Right renal cortex interstitium (tissue), 3 donors: ENCODE data around the gene NOL3. TPM values are rescaled to one million over a fixed set of nuclear protein-coding genes. Genes with fewer than 3 reads are reported as not detected.

ENCODE experiments used
- DNase-seq, 3 donors: peaks; one replicate each; pipeline ENCODE4 v3.0.0-alpha.2; 2013; ENCODE audit warnings: low read depth in 3 of 3, low spot score in 2 of 3
- polyA plus RNA-seq, 3 donors: library from polyadenylated mRNA; unstranded; fragments of 120-200 nt; gene quantifications; one replicate each; pipeline ENCODE4 v1.2.1, GENCODE V29; 2013; ENCODE audit not compliant: insufficient read length in 3 of 3

Gene NOL3
- polyA plus RNA-seq, 3 donors = 3.9 to 4.3 (median 4.2) TPM

DNA sequence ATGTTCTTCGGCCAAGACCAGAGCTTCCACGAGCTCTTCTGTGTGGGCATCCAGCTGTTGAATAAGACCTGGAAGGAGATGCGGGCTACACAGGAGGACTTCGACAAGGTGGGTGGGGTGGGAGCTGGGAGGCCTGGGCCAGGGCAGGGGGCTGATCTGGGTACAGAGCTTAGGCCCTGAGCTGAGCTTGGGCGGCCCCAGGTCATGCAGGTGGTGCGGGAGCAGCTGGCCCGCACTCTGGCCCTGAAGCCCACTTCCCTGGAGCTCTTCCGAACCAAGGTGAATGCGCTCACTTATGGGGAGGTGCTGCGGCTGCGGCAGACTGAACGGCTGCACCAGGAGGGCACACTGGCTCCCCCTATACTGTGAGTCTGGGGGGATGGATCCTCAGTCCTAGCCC lies 32.1 kb downstream of the NOL3 start:
- no peak for DNase-seq

- no peak for DNase-seq
Observed at GRCh38 chr16:67202956-67203493, 32.7 kb downstream of the NOL3 start.

DNA sequence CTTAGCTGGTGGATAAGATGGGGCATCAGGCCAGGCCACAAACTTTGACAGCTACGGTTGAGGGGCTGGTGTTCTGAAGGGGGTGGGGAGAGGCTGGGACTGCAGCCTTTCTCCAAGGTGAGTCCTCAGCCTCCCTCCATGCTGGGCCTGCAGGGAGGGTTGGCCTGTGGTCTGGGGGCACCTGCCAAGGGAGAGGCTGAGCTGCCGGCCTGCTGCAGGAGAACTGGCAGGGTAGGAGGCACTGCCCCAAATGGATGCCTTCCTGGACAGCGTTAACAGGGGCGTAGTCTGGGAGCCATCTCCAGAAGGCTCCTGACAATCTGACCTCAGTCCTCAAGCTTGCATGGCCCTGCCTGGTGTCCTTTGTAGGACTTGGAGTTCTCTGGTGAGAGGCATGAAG lies 33.7 kb downstream of the NOL3 start:
- no peak for DNase-seq

- DNase-seq = no peak
Observed at GRCh38 chr16:67206129-67206837, 35.9 kb downstream of the NOL3 start.

GRCh38 chr16:67206838-67207248 lies 36.5 kb downstream of the NOL3 start:
- no peak for DNase-seq

GRCh38 chr16:67207249-67208091 lies 37.1 kb downstream of the NOL3 start:
- DNase-seq = no peak

GRCh38 chr16:67208154-67208896 lies 38.0 kb downstream of the NOL3 start:
- no peak for DNase-seq

- no peak for DNase-seq
Observed at GRCh38 chr16:67209565-67209964, 39.2 kb downstream of the NOL3 start.

DNA sequence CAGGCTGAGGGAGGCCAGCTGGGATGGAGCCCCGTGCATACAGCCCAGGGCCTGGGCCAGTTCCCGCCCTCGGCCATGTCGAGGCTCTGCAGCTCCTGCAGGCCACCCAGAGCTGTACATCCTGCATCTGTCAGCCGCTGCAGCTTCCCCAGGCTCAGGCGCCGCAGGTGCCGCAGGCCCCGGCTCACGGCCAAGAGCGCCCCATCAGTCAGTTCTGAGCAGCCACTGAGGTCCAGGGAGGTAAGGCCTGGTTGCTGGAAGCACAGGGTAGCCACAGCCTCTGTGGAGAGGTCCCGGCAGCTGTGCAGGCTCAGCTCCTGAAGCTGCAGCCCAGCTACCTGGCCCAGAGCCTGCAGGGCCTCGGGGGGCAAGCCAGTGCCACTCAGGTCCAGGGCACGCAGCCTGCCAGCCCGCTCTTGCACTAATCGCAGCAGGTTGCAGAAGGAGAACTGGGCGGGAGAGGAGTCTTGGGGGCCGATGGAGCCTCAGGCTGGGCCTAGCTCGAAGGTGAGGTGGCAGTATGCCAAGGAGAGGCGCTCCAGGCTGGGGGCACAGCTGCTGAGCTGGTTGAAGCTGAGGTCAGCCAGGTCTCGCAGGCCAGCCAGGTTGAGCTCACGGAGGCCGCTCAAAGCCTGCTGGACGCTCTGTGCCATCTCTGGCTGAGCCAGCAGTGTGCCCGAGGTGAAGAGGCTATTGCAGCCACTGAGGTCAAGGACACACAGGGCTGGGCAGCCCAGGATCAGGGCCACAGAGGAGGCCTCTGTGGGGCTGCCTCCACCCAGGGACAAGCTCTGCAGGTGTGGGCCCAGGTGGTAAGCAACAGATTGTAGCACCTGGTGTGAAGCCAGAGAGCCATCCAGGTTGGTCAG lies 40.0 kb downstream of the NOL3 start:
- DNase-seq = no peak

- no peak for DNase-seq
Observed at GRCh38 chr16:67211674-67212073, 41.3 kb downstream of the NOL3 start.

GRCh38 chr16:67212766-67213165 lies 42.4 kb downstream of the NOL3 start:
- DNase-seq = no peak

DNA sequence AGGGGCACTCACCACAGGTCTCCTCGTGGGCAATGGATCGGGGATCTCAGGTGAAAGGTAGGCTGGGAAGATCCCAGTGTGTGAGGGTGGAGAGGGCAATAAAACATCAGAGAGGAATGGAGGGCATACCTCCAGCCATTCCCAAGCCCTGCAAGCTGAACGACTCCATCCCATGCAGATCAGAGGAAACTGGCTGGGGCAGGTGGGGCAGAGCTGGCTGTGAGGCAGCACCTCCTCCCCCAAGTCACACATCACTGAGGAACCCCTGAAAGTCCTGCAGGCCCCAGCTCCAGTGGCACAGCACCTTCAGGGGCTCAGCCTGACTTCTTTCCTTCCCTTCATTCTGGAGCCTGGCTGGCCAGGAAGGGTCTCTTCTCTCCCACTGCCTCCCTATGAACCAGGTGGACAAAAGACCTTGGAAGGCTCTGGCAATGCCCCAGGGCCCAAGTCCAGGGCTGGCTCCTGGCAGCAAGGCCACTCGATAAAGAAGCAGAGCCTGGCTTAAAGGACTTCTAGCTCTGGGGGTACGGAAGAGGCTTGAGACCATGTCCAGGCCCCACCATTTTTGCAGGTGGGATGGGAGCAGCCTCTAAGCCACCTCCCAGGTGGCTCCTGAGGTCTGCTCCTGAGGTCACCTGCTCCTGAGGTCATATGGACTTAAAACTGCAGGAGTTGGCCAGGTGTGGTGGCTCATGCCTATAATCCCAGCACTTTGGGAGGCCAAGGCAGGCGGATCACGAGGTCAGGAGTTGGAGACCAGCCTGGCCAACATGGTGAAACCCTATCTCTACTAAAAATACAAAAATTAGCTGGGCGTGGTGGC lies 43.1 kb downstream of the NOL3 start:
- no peak for DNase-seq

DNA sequence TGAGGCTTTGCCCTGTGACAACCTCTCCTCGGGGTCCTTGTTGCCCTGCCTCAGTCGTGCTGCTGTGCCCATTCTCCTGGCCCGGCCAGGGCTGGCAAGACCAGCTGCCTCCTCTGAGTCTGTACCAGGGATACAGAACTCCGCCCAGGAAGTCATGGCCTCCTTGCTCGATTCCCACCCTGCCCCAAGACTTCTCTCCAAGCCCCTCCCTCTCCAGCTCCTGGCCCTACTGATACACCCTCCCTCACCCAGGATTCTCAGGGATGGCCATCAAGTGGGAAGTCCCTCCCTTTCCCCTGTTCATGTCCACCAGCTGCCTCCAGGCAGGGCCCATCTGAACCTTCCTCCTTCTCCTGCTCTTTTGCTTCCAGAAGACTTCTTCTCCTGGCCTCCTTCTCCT lies 45.4 kb downstream of the NOL3 start:
- no peak for DNase-seq

DNA sequence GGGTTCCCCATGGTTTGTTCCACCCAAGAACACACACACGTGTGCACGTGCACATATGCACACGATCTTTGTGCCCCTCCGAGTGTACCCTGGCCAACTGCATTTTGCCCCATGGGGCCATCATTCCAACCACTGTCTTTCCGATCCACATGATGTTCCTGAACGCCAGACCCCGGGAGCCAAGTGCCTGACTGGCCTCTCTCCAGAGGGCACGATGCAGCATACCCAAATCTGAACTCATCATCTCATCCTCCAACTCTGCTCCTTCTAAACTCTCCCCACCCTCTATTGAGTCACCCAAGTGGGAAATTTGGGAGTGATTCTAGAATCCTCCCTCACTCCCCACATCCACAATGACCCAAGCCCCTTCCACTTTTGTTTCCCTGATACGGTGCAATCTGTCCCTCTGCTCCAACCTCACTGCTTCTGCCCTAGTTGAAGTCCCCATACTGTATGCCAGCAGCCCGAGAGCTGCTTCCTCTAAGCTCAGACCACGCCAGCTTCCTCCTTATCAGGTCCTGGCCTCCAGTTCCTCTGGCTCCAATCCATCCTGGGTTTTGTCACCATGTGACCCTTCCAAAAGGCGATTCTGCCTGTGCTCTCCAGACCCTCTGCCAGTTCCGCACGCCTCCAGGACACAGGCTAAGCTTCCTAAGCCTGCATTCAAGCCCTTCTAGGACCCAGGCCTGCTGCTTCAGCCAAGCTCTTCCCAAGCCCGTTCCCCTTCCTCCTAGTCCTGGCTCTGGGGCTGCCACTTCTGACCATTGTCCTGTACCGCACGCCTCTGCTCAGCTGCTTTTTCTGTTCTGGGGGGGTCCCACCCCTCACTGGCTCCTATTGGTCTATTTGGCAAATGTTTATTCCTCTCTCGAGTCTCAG lies 46.5 kb downstream of the NOL3 start:
- DNase-seq = no peak

DNA sequence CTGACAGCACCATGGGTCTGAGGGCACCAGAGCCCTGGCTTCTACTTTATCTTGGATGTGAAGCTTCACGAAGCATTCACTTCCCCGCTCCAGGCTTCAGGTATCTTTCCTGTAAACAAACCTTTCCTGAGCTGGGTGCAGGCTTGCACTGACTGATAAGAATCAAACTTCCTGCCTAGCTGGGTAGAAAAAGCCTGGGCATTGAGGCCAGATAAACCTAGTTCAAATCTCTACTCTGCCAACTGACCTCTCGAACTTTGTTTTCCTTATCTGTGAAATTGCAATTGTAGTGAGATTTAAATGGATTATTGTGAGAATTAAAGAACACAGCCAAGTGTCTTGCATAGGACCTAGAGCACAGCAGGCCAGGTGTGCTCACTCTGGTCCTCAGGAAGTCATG lies 53.7 kb downstream of the NOL3 start:
- no peak for DNase-seq
